ENCODE measurements around the gene DHRS7B. TPM values are rescaled to one million over a fixed set of nuclear protein-coding genes. Genes with fewer than 3 reads are reported as not detected.

Gene DHRS7B
- total RNA-seq, 4 donors from 2014 or later = 42.8 to 64.1 (median 50.6) TPM

- H3K4me3 ChIP-seq = no peak overlapping the region
- no peaks in the 10 kb centered on the region for H3K27me3 ChIP-seq
- DNase-seq (ENCODE audit: low spot score in 2 of 2) = no peak
- no peak overlapping the region for H3K27ac ChIP-seq
- 94% methylated on average over 29 of the region's 32 CpGs for WGBS
- no peaks in the 10 kb centered on the region for H3K36me3 ChIP-seq
- TF ChIP-seq POLR2AphosphoS5 (IDR thresholded peaks at IDR 0.05) = no peak
- TF ChIP-seq CTCF (IDR thresholded peaks at IDR 0.05) = no peak
- no peak for TF ChIP-seq EP300 (IDR thresholded peaks at IDR 0.05)
- TF ChIP-seq POLR2A (IDR thresholded peaks at IDR 0.05) = no peak
- no peaks in the 10 kb centered on the region for H3K4me1 ChIP-seq
- no peaks in the 10 kb centered on the region for H3K9me3 ChIP-seq
Observed at GRCh38 chr17:21085707-21086106, 41.1 kb upstream of the DHRS7B start.

- H3K4me1 ChIP-seq = no peaks in the 10 kb centered on the region
- no peak for TF ChIP-seq POLR2A (IDR thresholded peaks at IDR 0.05)
- TF ChIP-seq EP300 (IDR thresholded peaks at IDR 0.05) = no peak
- TF ChIP-seq CTCF (IDR thresholded peaks at IDR 0.05) = no peak
- TF ChIP-seq POLR2AphosphoS5 (IDR thresholded peaks at IDR 0.05) = no peak
- H3K36me3 ChIP-seq = no peaks in the 10 kb centered on the region
- H3K4me3 ChIP-seq = no peak overlapping the region
- 56% methylated on average over 1 of the region's 1 CpG for WGBS
- H3K9me3 ChIP-seq = no peaks in the 10 kb centered on the region
- H3K27me3 ChIP-seq = no peaks in the 10 kb centered on the region
- DNase-seq (ENCODE audit: low spot score in 2 of 2) = no peak
- H3K27ac ChIP-seq = no peak overlapping the region
Observed at GRCh38 chr17:21089145-21089544, 37.6 kb upstream of the DHRS7B start.

GRCh38 chr17:21089933-21090901 lies 36.5 kb upstream of the DHRS7B start:
- Histone ChIP-seq H3K4me1 (no peaks in the 10 kb centered on the region), H3K36me3 (no peaks in the 10 kb centered on the region), H3K27me3 (no peaks in the 10 kb centered on the region), H3K9me3 (no peaks in the 10 kb centered on the region), H3K27ac (no peak overlapping the region), H3K4me3 (no peak overlapping the region)
- TF ChIP-seq EP300 (IDR thresholded peaks at IDR 0.05) = no peak
- no peak for TF ChIP-seq CTCF (IDR thresholded peaks at IDR 0.05)
- TF ChIP-seq POLR2AphosphoS5 (IDR thresholded peaks at IDR 0.05) = no peak
- TF ChIP-seq POLR2A (IDR thresholded peaks at IDR 0.05) = no peak
- 86% methylated on average over 7 of the region's 7 CpGs for WGBS
- DNase-seq (ENCODE audit: low spot score in 2 of 2) = no peak

GRCh38 chr17:21090902-21091618 lies 35.7 kb upstream of the DHRS7B start:
- no peak for TF ChIP-seq EP300 (IDR thresholded peaks at IDR 0.05)
- no peak for TF ChIP-seq CTCF (IDR thresholded peaks at IDR 0.05)
- TF ChIP-seq POLR2A (IDR thresholded peaks at IDR 0.05) = no peak
- TF ChIP-seq POLR2AphosphoS5 (IDR thresholded peaks at IDR 0.05) = no peak
- 62% methylated on average over 4 of the region's 4 CpGs for WGBS

GRCh38 chr17:21094298-21094704 lies 32.5 kb upstream of the DHRS7B start:
- TF ChIP-seq CTCF (IDR thresholded peaks at IDR 0.05) (no peak), POLR2AphosphoS5 (IDR thresholded peaks at IDR 0.05) (no peak), EP300 (IDR thresholded peaks at IDR 0.05) (no peak), POLR2A (IDR thresholded peaks at IDR 0.05) (no peak)
- WGBS = 89% methylated on average over 5 of the region's 5 CpGs
- no peak overlapping the region for H3K4me3 ChIP-seq
- no peaks in the 10 kb centered on the region for H3K36me3 ChIP-seq
- H3K27me3 ChIP-seq = no peaks in the 10 kb centered on the region
- H3K9me3 ChIP-seq = no peaks in the 10 kb centered on the region
- DNase-seq (ENCODE audit: low spot score in 2 of 2) = no peak
- peaks cover 9% of the 10 kb centered on the region for H3K4me1 ChIP-seq
- no peak overlapping the region for H3K27ac ChIP-seq

More at GRCh38 chr17:21090902-21091618, 35.7 kb upstream of the DHRS7B start:
- no peak overlapping the region for H3K4me3 ChIP-seq
- H3K4me1 ChIP-seq = no peaks in the 10 kb centered on the region
- H3K27ac ChIP-seq = no peak overlapping the region
- no peaks in the 10 kb centered on the region for H3K27me3 ChIP-seq
- DNase-seq (ENCODE audit: low spot score in 2 of 2) = no peak
- no peaks in the 10 kb centered on the region for H3K9me3 ChIP-seq
- H3K36me3 ChIP-seq = no peaks in the 10 kb centered on the region

Data from suprapubic skin (tissue), 4 donors.